ENCODE data around the gene GIN1. TPM values are rescaled to one million over a fixed set of nuclear protein-coding genes. Genes with fewer than 3 reads are reported as not detected.
A peak's percentile ranks its signal among the peaks of the same experiment; 100 is the strongest.

The GIN1 gene, protein sequence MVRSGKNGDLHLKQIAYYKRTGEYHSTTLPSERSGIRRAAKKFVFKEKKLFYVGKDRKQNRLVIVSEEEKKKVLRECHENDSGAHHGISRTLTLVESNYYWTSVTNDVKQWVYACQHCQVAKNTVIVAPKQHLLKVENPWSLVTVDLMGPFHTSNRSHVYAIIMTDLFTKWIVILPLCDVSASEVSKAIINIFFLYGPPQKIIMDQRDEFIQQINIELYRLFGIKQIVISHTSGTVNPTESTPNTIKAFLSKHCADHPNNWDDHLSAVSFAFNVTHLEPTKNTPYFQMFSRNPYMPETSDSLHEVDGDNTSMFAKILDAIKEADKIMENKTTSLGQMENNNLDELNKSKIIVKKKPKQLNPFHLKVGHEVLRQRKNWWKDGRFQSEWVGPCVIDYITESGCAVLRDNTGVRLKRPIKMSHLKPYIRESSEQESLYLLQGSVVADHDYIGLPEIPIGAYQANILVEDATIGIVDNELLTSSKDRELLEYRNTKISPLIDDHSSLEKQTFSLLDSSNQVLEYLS
- total RNA-seq (10 to 100 TPM in 2 of 5 donors, 1 to 10 TPM in 2, not detected in 1; 2.2 to 13.6 (median 9.2) TPM), polyA plus RNA-seq (1 to 10 TPM; 3.1 to 4.1 (median 3.5) TPM)
- long read RNA-seq, donor 1: 0 reads
- long read RNA-seq, donor 2: 0 reads
- long read RNA-seq, donor 3, partial matches to known transcripts: 0 of 1 reads
- long read RNA-seq, donor 3, other reads (novel, unspliced or antisense): 0 of 1 reads
- long read RNA-seq, donor 4, partial matches to known transcripts: 0 of 1 reads
- long read RNA-seq, donor 4, other reads (novel, unspliced or antisense): 0 of 1 reads
- long read RNA-seq, donor 5, partial matches to known transcripts: 0 of 2 reads
- long read RNA-seq, donor 5, other reads (novel, unspliced or antisense): 0 of 2 reads
- long read RNA-seq, donor 6, partial matches to known transcripts: 0 of 1 reads
- long read RNA-seq, donor 6, other reads (novel, unspliced or antisense): 0 of 1 reads
- long read RNA-seq, donor 7: 0 reads
- long read RNA-seq, donor 8, partial matches to known transcripts: 0 of 3 reads
- long read RNA-seq, donor 8, other reads (novel, unspliced or antisense): 0 of 3 reads
- long read RNA-seq, donor 9, partial matches to known transcripts: 0 of 1 reads
- long read RNA-seq, donor 9, other reads (novel, unspliced or antisense): 0 of 1 reads
- long read RNA-seq, donor 10, partial matches to known transcripts: 0 of 2 reads
- long read RNA-seq, donor 10, other reads (novel, unspliced or antisense): 0 of 2 reads

GRCh38 chr5:103119765-103120606 is at the start of gene GIN1, which contains the start of gene PPIP5K2:
GIN1 (minus strand) TSS chr5:103120138; CDS start chr5:103108707, 11,431 bp downstream.
PPIP5K2 (plus strand) TSS chr5:103120301; CDS start chr5:103129590, 9,289 bp downstream.
- 0 to 1% (median 0%) methylated on average over 38 to 46 of the region's 46 CpGs for WGBS, 5 donors
- intact Hi-C loops (cut with DNase I; ENCODE audit: low total_unique reads): no loop called here

GRCh38 chr5:103166706-103167105 is 46.8 kb upstream of the GIN1 start:
- TF ChIP-seq POLR2A (IDR thresholded peaks at IDR 0.05): no peak
- TF ChIP-seq EP300 (IDR thresholded peaks at IDR 0.05): no peak
- TF ChIP-seq POLR2AphosphoS5 (IDR thresholded peaks at IDR 0.05): no peak
- TF ChIP-seq, protein P1, sequence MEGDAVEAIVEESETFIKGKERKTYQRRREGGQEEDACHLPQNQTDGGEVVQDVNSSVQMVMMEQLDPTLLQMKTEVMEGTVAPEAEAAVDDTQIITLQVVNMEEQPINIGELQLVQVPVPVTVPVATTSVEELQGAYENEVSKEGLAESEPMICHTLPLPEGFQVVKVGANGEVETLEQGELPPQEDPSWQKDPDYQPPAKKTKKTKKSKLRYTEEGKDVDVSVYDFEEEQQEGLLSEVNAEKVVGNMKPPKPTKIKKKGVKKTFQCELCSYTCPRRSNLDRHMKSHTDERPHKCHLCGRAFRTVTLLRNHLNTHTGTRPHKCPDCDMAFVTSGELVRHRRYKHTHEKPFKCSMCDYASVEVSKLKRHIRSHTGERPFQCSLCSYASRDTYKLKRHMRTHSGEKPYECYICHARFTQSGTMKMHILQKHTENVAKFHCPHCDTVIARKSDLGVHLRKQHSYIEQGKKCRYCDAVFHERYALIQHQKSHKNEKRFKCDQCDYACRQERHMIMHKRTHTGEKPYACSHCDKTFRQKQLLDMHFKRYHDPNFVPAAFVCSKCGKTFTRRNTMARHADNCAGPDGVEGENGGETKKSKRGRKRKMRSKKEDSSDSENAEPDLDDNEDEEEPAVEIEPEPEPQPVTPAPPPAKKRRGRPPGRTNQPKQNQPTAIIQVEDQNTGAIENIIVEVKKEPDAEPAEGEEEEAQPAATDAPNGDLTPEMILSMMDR (IDR thresholded peaks at IDR 0.05): no peak
- no peak for DNase-seq
- Histone ChIP-seq H3K9me3 (no peaks in the 10 kb centered on the region), H3K4me3 (no peak overlapping the region), H3K27ac (no peak overlapping the region), H3K36me3 (peaks cover 14 to 55% (median 47%) of the 10 kb centered on the region in 4 donors), H3K4me1 (no peaks in the 10 kb centered on the region), H3K27me3 (no peaks in the 10 kb centered on the region)
- intact Hi-C loops (cut with DNase I; ENCODE audit: low total_unique reads): no loop called here

More at GRCh38 chr5:103119765-103120606, at the start of gene GIN1, which contains the start of gene PPIP5K2:
- Histone ChIP-seq H3K9me3 (no peaks in the 10 kb centered on the region), H3K27me3 (no peaks in the 10 kb centered on the region), H3K36me3 (no peaks in the 10 kb centered on the region), H3K27ac (peak within 1 kb of the TSS; percentile 89 to 96 (median 94)), H3K4me1 (peaks cover 0 to 51% (median 33%) of the 10 kb centered on the region in 4 donors), H3K4me3 (peak within 1 kb of the TSS; percentile 70 to 86 (median 85))
- TF ChIP-seq EP300 (IDR thresholded peaks at IDR 0.05) (no peak), POLR2A (IDR thresholded peaks at IDR 0.05) (peak in 1 of 4 donors; percentile 41), POLR2AphosphoS5 (IDR thresholded peaks at IDR 0.05) (peak; percentile 78 to 93 (median 80))
- TF ChIP-seq, protein P1 (IDR thresholded peaks at IDR 0.05): peak in 2 of 7 experiments; percentile 9 to 23
- DNase-seq: peak; percentile 97 to 99

GRCh38 chr5:103151156-103151555 is 31.2 kb upstream of the GIN1 start:
- Histone ChIP-seq H3K36me3 (peaks cover 0 to 78% (median 66%) of the 10 kb centered on the region in 4 donors), H3K27ac (no peak overlapping the region), H3K4me3 (no peak overlapping the region), H3K4me1 (no peaks in the 10 kb centered on the region), H3K27me3 (no peaks in the 10 kb centered on the region), H3K9me3 (no peaks in the 10 kb centered on the region)
- TF ChIP-seq, protein P1 (IDR thresholded peaks at IDR 0.05): no peak
- no peak for TF ChIP-seq POLR2AphosphoS5 (IDR thresholded peaks at IDR 0.05)
- no peak for TF ChIP-seq POLR2A (IDR thresholded peaks at IDR 0.05)
- no peak for TF ChIP-seq EP300 (IDR thresholded peaks at IDR 0.05)
- intact Hi-C loops (cut with DNase I; ENCODE audit: low total_unique reads): no loop called here
- 91 to 98% (median 97%) methylated on average over 1 of the region's 1 CpG for WGBS, 5 donors
- DNase-seq: no peak
